Peyer's patch (tissue), 4 donors: ENCODE measurements around the gene TTC21B.

Experiments used
- CTCF ChIP-seq, 6 experiments: fragments of 450-650 bp in 4 of 6; fragments of 200-600 bp in 2 of 6; sonication (generic) in 1 of 6; IDR thresholded peaks; one replicate each; pipeline ENCODE4 v1.5.1; 2017 to 2019; ENCODE audit warnings: antibody characterized with exemption in 6 of 6, mild to moderate bottlenecking in 3 of 6, moderate library complexity in 1 of 6
- POLR2A ChIP-seq, 2 donors: fragments of 450-650 bp; IDR thresholded peaks; one replicate each; pipeline ENCODE4 v1.5.1; 2017; ENCODE audit warnings: antibody characterized with exemption in 2 of 2, mild to moderate bottlenecking in 2 of 2, moderate library complexity in 2 of 2

GRCh38 chr2:165933211-165933910 is 20.2 kb downstream of the TTC21B start:
- TF ChIP-seq CTCF (IDR thresholded peaks at IDR 0.05) (no peak), POLR2A (IDR thresholded peaks at IDR 0.05) (no peak)
